SW 1271 (cell line): Measurements from ENCODE around the gene ARID3A.
A peak's percentile ranks its signal among the peaks of the same experiment; 100 is the strongest.

Experiments
- DNase-seq, 2 experiments: peaks; one replicate each; lab custom pipeline; 2025; lab: John Stamatoyannopoulos, UW

ARID3A gene

GRCh38 chr19:931860-932647 is 6.2 kb downstream of the ARID3A start:
- DNase-seq, result no peak

- peak in 1 of 2 experiments; percentile 59 for DNase-seq
Observed at GRCh38 chr19:932648-933552, 7.1 kb downstream of the ARID3A start.

GRCh38 chr19:933553-933882 is 7.7 kb downstream of the ARID3A start:
- no peak for DNase-seq

GRCh38 chr19:934197-934840 is 8.5 kb downstream of the ARID3A start:
- DNase-seq, result no peak

GRCh38 chr19:934865-935479 is 9.1 kb downstream of the ARID3A start:
- DNase-seq, result no peak

- DNase-seq, result no peak
Observed at GRCh38 chr19:936175-936546, 10.3 kb downstream of the ARID3A start.

GRCh38 chr19:937259-937694 is 11.4 kb downstream of the ARID3A start:
- DNase-seq, result no peak

GRCh38 chr19:938233-938923 is 12.5 kb downstream of the ARID3A start:
- DNase-seq, result no peak

GRCh38 chr19:939439-939838 is 13.6 kb downstream of the ARID3A start:
- no peak for DNase-seq

- no peak for DNase-seq
Observed at GRCh38 chr19:939922-940321, 14.1 kb downstream of the ARID3A start.

GRCh38 chr19:940591-941291 is 14.9 kb downstream of the ARID3A start:
- peak; percentile 45 to 75 for DNase-seq

GRCh38 chr19:941292-942132 is 15.7 kb downstream of the ARID3A start:
- DNase-seq, result no peak

GRCh38 chr19:942133-942645 is 16.4 kb downstream of the ARID3A start:
- no peak for DNase-seq

- no peak for DNase-seq
Observed at GRCh38 chr19:943551-944170, 17.8 kb downstream of the ARID3A start.

GRCh38 chr19:944171-944567 is 18.3 kb downstream of the ARID3A start:
- no peak for DNase-seq

- DNase-seq, result no peak
Observed at GRCh38 chr19:944663-945241, 18.9 kb downstream of the ARID3A start.

- DNase-seq, result no peak
Observed at GRCh38 chr19:945401-946252, 19.8 kb downstream of the ARID3A start.

- no peak for DNase-seq
Observed at GRCh38 chr19:947090-947706, 21.4 kb downstream of the ARID3A start.
